Caki2 (cell line): ENCODE data around the gene TUBG1. TPM values are rescaled to one million over a fixed set of nuclear protein-coding genes. Genes with fewer than 3 reads are reported as not detected.

ENCODE experiments used
- DNase-seq: peaks from one replicate; pipeline ENCODE4 v3.0.0-alpha.2; 2015; ENCODE audit warnings: low read depth
- in situ Hi-C: cut with HindIII; loops from 2 replicates; pipeline ENCODE4 v1.10.0; 2016; ENCODE audit warnings: low sequenced_read_pairs, low pct_unique_long_range_greater_than_20kb, mixed read lengths
- total RNA-seq: library from RNA; depleted of rRNA; stranded (reverse); fragments of >200 nt; shearing (Covaris generic); gene quantifications from 2 replicates; pipeline ENCODE4 v1.2.3, GENCODE V29; 2014; ENCODE audit warnings: low replicate concordance; rRNA removed

The TUBG1 gene
- total RNA-seq: 74.8 and 76.6 TPM in 2 replicates

DNA sequence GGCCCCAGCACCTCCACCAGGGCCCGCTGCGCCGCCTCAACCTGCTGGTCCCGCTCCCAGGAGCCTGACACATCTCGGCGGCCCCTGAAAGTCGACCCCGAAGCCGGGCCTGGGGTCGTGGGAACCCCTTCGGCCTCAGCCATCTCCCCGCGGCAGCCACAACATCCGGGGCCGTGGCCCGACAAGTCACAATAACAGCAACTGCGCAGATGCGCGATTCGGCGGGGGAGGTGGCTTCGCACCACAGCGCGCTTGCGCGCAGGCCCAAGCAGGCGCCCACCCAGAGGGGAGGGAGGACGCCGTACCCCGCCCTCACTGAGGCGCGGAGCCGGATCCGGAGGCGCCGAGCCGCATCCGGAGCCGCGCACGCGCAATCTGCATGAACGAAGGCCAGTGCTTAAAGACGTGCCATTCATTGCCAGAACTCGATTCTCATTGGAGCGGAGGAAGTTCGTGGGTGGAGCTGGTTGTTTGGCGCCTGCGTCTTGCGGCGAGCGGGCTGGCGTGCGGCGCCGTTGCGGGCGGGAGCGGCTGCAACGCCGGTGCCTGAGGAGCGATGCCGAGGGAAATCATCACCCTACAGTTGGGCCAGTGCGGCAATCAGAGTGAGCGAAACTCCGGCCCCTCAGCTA lies at the start of gene TUBG1, which contains the start of gene RETREG3:
Gene TUBG1 (plus strand): TSS at position 502 of the 632 bp plus-strand sequence. CDS start 55 bp downstream, at position 557.
Gene RETREG3 (minus strand): TSS at position 193 of the 632 bp plus-strand sequence. CDS start 50 bp downstream, at position 143.
- in situ Hi-C loops: loop anchor here (10.0 to 25.0 kb wide), 2 partner anchors 56 to 128 kb away; partner anchors contain the start of gene EZH1
- DNase-seq: peak; percentile 99

GRCh38 chr17:42560246-42560645 lies 49.2 kb upstream of the TUBG1 start:
- in situ Hi-C loops: no loop called here
- DNase-seq: no peak

- in situ Hi-C loops: no loop called here
- DNase-seq: peak; percentile 89
These were observed 47.5 kb upstream of the TUBG1 start, which contains the start of gene COASY for GRCh38 chr17:42561897-42562387. COASY (plus strand) TSS chr17:42562148; CDS start chr17:42562623, 475 bp downstream.

- in situ Hi-C loops: no loop called here
- no peak for DNase-seq
These were observed 46.9 kb upstream of the TUBG1 start for GRCh38 chr17:42562388-42563142.

DNA sequence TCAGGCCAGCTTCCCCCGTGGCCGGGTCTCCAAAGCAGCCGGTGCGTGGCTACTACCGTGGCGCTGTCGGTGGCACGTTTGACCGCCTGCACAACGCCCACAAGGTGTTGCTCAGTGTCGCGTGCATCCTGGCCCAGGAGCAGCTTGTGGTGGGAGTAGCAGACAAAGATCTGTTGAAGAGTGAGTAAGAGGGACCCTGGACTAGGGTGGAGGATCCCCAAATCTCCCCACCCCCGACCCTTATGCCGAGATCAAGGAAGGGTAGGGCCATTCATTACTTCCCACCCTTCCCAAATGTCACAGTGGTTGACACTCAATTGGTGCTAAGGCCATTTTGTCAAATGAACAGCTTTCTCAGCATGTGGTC lies 46.4 kb upstream of the TUBG1 start:
- in situ Hi-C loops: no loop called here
- peak; percentile 25 for DNase-seq

DNA sequence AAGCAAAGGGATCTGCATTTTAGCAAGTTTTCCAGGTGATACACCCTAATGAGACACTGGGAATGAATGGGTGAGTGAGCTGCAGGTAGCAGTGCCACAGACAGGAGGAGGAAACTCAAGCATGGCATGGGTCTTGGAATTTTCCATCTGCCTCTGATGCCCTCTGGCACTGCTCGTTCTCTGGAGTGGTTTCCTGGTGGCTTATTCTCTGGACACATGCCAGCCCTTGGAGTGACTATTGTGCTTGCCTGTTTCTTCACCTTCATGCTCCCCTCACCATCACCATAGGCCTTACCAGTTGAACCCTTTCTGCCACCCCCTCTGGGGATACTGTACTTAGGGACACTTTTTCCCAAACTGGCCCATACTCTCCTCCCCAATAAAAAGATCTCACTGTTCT lies 45.9 kb upstream of the TUBG1 start:
- DNase-seq: peak; percentile 65

DNA sequence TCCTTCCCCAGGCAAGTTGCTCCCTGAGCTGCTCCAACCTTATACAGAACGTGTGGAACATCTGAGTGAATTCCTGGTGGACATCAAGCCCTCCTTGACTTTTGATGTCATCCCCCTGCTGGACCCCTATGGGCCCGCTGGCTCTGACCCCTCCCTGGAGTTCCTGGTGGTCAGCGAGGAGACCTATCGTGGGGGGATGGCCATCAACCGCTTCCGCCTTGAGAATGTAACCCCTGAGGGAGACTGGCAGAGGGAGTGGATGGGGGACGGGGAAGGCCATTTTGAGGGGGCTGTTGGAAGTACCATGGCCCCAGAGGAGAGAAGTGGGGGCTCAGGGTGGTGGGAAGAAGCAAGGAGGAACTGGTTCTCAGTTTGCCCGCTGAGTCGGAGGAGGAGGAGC lies 45.5 kb upstream of the TUBG1 start:
- no peak for DNase-seq
- in situ Hi-C loops: no loop called here

More for the DNA sequence above, 45.9 kb upstream of the TUBG1 start:
- in situ Hi-C loops: no loop called here

- DNase-seq: no peak
- in situ Hi-C loops: no loop called here
These were observed 44.5 kb upstream of the TUBG1 start for GRCh38 chr17:42564815-42565522.

DNA sequence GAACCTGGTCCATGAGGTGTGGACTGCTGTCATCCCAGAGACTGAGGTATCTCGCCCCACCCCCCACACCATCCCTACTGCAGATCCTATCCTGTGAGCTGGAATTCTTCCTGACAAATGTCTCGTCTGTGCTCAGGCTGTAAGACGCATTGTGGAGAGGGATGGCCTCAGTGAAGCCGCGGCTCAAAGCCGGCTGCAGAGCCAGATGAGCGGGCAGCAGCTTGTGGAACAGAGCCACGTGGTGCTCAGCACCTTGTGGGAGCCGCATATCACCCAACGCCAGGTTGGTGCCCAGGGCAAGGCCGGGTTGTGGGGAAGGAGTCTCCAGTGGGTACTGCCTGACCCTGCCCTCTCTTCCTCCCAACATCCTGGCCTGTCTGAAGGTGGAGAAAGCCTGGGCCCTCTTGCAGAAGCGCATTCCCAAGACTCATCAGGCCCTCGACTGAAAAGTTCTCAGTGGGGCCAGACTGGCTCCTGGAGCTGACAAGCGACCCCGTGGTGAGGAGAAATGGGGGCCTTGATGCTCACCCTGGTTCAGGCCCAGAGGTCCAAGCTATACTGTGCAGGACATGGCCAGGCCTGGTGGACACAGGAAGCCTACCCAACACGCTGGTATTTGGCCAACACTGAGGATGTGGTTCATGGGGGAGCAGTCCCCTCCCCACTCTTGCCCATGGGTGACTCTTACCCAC lies 43.8 kb upstream of the TUBG1 start:
- in situ Hi-C loops: no loop called here
- no peak for DNase-seq

DNA sequence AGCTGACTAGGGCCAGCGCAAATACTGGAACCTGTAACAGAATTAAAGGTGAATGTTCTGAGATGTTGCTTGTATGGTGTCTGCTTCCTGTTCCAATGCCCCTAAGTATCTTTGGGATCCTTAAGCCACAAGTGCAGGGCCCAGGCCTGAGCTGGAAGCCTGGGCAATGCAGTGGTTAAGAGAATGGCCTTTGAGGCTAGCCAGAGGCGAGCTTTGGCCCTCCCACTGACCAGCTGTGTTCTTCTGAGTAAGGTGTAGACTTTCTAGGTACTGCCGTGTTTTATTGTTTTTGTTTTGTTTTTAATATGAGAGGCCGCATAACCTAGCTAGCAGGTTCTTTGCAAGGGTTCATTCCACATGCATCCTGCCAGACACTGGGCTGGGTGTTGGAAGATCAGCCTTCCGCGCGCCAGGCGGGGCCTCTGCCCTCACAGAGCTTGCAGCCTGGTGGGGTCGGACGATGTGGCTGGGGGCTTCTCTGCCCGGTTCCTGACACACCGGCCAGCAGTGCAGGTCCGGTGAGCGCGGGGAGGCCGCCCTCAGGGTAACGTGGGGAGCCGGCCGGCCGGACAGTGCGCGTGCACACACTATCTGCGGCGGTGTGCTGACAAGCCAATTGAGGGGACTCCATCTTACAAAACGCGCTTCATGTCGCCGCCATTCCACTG lies 43.1 kb upstream of the TUBG1 start:
- in situ Hi-C loops: no loop called here
- no peak for DNase-seq

- DNase-seq: peak; percentile 83
- in situ Hi-C loops: no loop called here
These were observed 42.5 kb upstream of the TUBG1 start, which contains the start of gene MLX for GRCh38 chr17:42566883-42567573. MLX (plus strand) TSS chr17:42567100; CDS start chr17:42567125, 25 bp downstream.

DNA sequence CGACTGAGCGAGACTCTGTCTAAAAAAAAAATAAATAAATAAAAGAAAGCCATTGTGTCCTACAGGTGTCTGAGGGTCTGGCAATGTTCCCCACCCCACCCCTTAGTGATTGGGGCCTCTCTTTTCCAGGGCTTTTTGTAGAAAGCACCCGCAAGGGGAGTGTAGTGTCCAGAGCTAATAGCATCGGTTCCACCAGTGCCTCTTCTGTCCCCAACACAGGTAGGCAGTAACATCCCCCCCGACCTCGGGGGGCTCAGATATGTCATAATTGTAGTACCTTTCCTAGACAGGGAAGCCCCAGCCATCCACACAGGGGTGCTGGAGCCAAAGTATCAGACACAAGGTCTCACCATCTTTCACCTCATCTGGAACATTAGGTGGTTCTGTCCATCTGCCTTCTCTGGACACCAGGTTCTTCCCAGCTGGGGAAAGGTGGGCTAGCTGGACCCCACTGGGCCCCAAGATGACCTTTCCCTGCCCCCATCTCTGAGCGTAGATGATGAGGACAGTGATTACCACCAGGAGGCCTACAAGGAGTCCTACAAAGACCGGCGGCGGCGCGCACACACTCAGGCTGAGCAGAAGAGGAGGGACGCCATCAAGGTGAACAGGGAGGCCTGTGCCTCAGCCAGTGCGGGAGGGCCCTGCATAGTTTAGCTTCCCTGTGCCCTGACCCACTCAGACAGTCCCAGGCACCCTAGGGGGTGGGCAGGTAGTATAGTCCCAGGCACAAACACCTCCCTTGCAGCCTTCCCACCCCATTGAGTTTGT lies 41.0 kb upstream of the TUBG1 start:
- in situ Hi-C loops: no loop called here
- DNase-seq: no peak

DNA sequence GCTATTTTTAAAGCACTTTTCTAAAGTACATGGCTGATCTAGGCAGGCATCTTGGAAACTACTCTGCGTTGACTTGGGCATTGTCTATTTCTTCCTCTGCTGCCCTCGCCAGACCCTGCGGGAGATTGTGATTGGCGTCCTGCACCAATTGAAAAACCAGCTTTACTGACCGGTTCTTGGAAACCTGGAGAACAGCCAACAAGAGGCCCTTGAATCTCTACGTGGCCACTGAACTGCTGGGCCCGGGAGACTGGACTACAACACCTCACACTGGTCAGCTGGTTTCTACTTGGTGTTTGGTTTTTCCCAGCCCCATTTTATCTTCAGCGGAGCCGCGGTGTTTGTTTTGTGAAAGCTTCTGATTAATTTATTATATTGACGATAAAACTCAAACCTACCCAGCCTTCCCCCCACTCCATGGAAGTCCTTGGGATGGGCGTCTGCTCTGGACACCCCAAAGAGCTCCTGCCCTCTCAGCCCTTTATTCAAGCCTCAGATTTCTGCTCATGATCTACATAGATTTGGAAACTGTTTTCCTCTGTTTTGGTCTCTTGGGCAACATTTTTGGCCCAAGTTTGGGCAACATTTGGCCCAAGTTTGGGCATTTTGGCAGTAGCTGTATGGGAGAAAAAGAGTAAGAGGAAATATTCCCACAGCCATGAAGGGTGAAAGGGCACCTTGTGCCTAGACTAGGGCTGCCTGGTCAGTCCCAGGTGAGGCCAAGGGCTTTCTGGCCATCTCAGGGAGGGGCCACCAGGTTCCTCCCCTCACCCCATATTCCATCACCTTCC lies 37.9 kb upstream of the TUBG1 start:
- no peak for DNase-seq
- in situ Hi-C loops: no loop called here

DNA sequence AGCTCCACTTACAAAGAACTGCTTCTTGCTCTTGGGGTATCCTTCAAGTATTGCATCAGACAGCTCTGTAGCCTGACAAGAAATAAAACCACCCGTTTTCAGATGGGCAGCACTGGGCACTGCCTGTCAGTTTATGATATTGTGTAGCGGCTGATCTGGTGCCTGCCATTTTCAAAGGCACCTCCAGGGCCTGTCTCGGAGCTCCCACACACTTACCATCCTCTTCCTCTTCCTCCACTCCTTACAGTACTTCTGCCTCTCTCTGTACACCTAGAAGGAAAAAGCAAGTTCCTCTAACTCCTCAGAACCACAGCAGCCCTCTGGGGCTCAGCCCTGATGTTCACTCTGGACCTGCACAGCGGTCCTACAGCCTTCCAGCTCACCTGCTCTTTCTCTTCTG lies 36.4 kb upstream of the TUBG1 start:
- in situ Hi-C loops: no loop called here
- no peak for DNase-seq

DNA sequence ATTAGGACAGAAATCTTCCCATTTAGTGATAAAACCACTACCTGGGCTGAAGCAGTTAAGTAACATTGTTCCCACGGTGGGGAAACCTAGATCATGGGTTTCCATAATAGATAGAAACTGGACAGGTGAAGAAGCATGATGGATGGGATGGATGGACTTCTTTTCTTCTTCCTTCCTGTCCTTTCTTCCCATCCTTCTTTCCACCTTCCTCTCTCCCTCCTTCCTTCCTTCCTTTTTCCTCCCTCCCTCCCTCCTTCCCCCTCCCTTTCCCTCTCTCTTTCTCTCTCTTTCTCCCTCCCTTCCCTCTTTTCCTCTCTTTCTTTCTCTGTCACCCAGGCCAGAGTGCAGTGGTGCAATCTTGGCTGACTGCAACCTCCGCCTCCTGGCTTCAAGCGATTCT lies 35.0 kb upstream of the TUBG1 start:
- in situ Hi-C loops: no loop called here
- DNase-seq: no peak

- no peak for DNase-seq
- in situ Hi-C loops: no loop called here
These were observed 32.3 kb upstream of the TUBG1 start for GRCh38 chr17:42577140-42577531.
